Measurements from ENCODE around the gene ANO6. TPM values are rescaled to one million over a fixed set of nuclear protein-coding genes. Genes with fewer than 3 reads are reported as not detected.

The ANO6 gene
- total and polyA plus RNA-seq, 8 donors, result 4.4 to 78.8 (median 21.9) TPM

- H3K9me3 ChIP-seq, result peaks cover 0 to 5% (median 0%) of the 10 kb centered on the region in 4 donors
- H3K36me3 ChIP-seq, result no peaks in the 10 kb centered on the region
- H3K27me3 ChIP-seq, result no peaks in the 10 kb centered on the region
- no peak overlapping the region for H3K27ac ChIP-seq
- no peaks in the 10 kb centered on the region for H3K4me1 ChIP-seq
- WGBS, 5 donors, result 72 to 87% (median 78%) methylated on average over 4 of the region's 4 CpGs
- intact Hi-C loops (cut with DNase I; ENCODE audit: low total_unique reads), result no loop called here
- no peak overlapping the region for H3K4me3 ChIP-seq
- TF ChIP-seq POLR2AphosphoS5 (IDR thresholded peaks at IDR 0.05) (no peak), EP300 (IDR thresholded peaks at IDR 0.05) (no peak)
- DNase-seq, result peak in 1 of 2 donors; percentile 6
Observed at GRCh38 chr12:45469902-45470301, 254.0 kb downstream of the ANO6 start.

- intact Hi-C loops (cut with DNase I; ENCODE audit: low total_unique reads), result no loop called here
- no peak for DNase-seq
- no peaks in the 10 kb centered on the region for H3K4me1 ChIP-seq
- no peaks in the 10 kb centered on the region for H3K27me3 ChIP-seq
- TF ChIP-seq POLR2AphosphoS5 (IDR thresholded peaks at IDR 0.05) (no peak), EP300 (IDR thresholded peaks at IDR 0.05) (no peak), POLR2A (IDR thresholded peaks at IDR 0.05) (no peak), CTCF (IDR thresholded peaks at IDR 0.05) (no peak)
- H3K9me3 ChIP-seq, result peaks cover 0 to 11% (median 2%) of the 10 kb centered on the region in 4 donors
- 73 to 77% (median 75%) methylated on average over 3 of the region's 3 CpGs for WGBS, 5 donors
- no peak overlapping the region for H3K4me3 ChIP-seq
- H3K36me3 ChIP-seq, result no peaks in the 10 kb centered on the region
- no peak overlapping the region for H3K27ac ChIP-seq
Observed at GRCh38 chr12:45473636-45474035, 257.7 kb downstream of the ANO6 start.

- Histone ChIP-seq H3K27me3 (no peaks in the 10 kb centered on the region), H3K36me3 (no peaks in the 10 kb centered on the region), H3K4me3 (no peak overlapping the region), H3K9me3 (peaks cover 0 to 17% (median 0%) of the 10 kb centered on the region in 4 donors), H3K4me1 (no peaks in the 10 kb centered on the region), H3K27ac (no peak overlapping the region)
- TF ChIP-seq POLR2A (IDR thresholded peaks at IDR 0.05) (no peak), POLR2AphosphoS5 (IDR thresholded peaks at IDR 0.05) (no peak), EP300 (IDR thresholded peaks at IDR 0.05) (no peak), CTCF (IDR thresholded peaks at IDR 0.05) (no peak)
- intact Hi-C loops (cut with DNase I; ENCODE audit: low total_unique reads), result no loop called here
- no peak for DNase-seq
Observed at GRCh38 chr12:45475594-45475993, 259.7 kb downstream of the ANO6 start.

GRCh38 chr12:45477526-45477925 lies 261.6 kb downstream of the ANO6 start:
- H3K27me3 ChIP-seq, result no peaks in the 10 kb centered on the region
- no peaks in the 10 kb centered on the region for H3K36me3 ChIP-seq
- no peak for DNase-seq
- no peak overlapping the region for H3K4me3 ChIP-seq
- H3K9me3 ChIP-seq, result peaks cover 0 to 17% (median 0%) of the 10 kb centered on the region in 4 donors
- 76 to 89% (median 85%) methylated on average over 1 of the region's 1 CpG for WGBS, 5 donors
- intact Hi-C loops (cut with DNase I; ENCODE audit: low total_unique reads), result no loop called here
- TF ChIP-seq POLR2A (IDR thresholded peaks at IDR 0.05), result no peak
- TF ChIP-seq EP300 (IDR thresholded peaks at IDR 0.05), result no peak
- TF ChIP-seq CTCF (IDR thresholded peaks at IDR 0.05), result no peak
- TF ChIP-seq POLR2AphosphoS5 (IDR thresholded peaks at IDR 0.05), result no peak
- H3K4me1 ChIP-seq, result no peaks in the 10 kb centered on the region
- H3K27ac ChIP-seq, result no peak overlapping the region

- TF ChIP-seq POLR2AphosphoS5 (IDR thresholded peaks at IDR 0.05) (no peak), EP300 (IDR thresholded peaks at IDR 0.05) (no peak), CTCF (IDR thresholded peaks at IDR 0.05) (no peak), POLR2A (IDR thresholded peaks at IDR 0.05) (no peak)
- Histone ChIP-seq H3K27ac (no peak overlapping the region), H3K36me3 (no peaks in the 10 kb centered on the region), H3K27me3 (no peaks in the 10 kb centered on the region), H3K9me3 (peaks cover 0 to 17% (median 0%) of the 10 kb centered on the region in 4 donors), H3K4me3 (no peak overlapping the region), H3K4me1 (peaks cover 0 to 5% (median 0%) of the 10 kb centered on the region in 4 donors)
- intact Hi-C loops (cut with DNase I; ENCODE audit: low total_unique reads), result no loop called here
- 79 to 86% (median 80%) methylated on average over 1 of the region's 1 CpG for WGBS, 5 donors
- no peak for DNase-seq
Observed at GRCh38 chr12:45478931-45479330, 263.0 kb downstream of the ANO6 start.
